ENCODE data around the gene BFSP1. TPM values are rescaled to one million over a fixed set of nuclear protein-coding genes. Genes with fewer than 3 reads are reported as not detected.

Gene BFSP1
- total and polyA plus RNA-seq, 2 of the 8 experiments (the other 6 are each of a cell fraction or from before 2014, with no cell fraction given) = 1.5 to 2.5 TPM

- Histone ChIP-seq H2BK5ac (ENCODE audit: low read depth, low read length) (no peak overlapping the region), H3K23ac (ENCODE audit: insufficient read length) (no peak overlapping the region), H2BK120ac (replicated peaks; ENCODE audit: low read depth, low read length) (no peak overlapping the region), H3K18ac (ENCODE audit: extremely low read depth, low read length) (no peak overlapping the region), H4K20me1 (replicated peaks in 1 of 2; ENCODE audit: control insufficient read depth in 1 of 2, insufficient read depth in 2 of 2, low read length in 2 of 2) (peaks cover 0 to 9% of the 10 kb centered on the region in 2 experiments), H3K79me2 (ENCODE audit: control insufficient read depth in 1 of 2, insufficient read depth in 2 of 2, low read length in 2 of 2) (peaks cover 10 to 60% of the 10 kb centered on the region in 2 experiments; a peak in 3 of 4 replicates), H3K23me2 (ENCODE audit: low read depth, low read length) (peaks cover 7% of the 10 kb centered on the region), H2BK20ac (ENCODE audit: low read length) (no peak overlapping the region), H4K91ac (replicated peaks; ENCODE audit: insufficient read length, low read length) (no peak overlapping the region), H2AK5ac (ENCODE audit: low read depth, low read length) (no peak overlapping the region), H3K4me2 (ENCODE audit: insufficient read depth in 1 of 2, low read depth in 2 of 2, low read length in 2 of 2) (peak overlapping the region; percentile 78 to 91), H3K79me1 (ENCODE audit: low read depth, low read length) (no peaks in the 10 kb centered on the region; the same call in 1 of the 2 replicates), H3K9ac (replicated peaks in 1 of 4; ENCODE audit: extremely low read depth in 1 of 4, low read depth in 3 of 4, low read length in 3 of 4) (peak overlapping the region in 2 of 4 experiments; percentile 11 to 79; a peak in 2 of 7 replicates), H3K4me1 (replicated peaks in 1 of 4; ENCODE audit: control insufficient read depth in 3 of 4, insufficient read depth in 4 of 4, low read length in 3 of 4) (peaks cover 3 to 29% (median 16%) of the 10 kb centered on the region in 4 experiments; a peak in 6 of 7 replicates), H3K9me3 (ENCODE audit: insufficient read depth in 2 of 2, low read depth in 1 of 2, low read length in 1 of 2) (no peaks in the 10 kb centered on the region), H2AFZ (ENCODE audit: low read length) (no peak overlapping the region), H3K4me3 (ENCODE audit: extremely low read depth in 1 of 4, insufficient read depth in 2 of 4, low read depth in 3 of 4, low read length in 4 of 4) (peak overlapping the region; percentile 84 to 93 (median 88)), H4K8ac (ENCODE audit: extremely low read depth, insufficient read depth, low read length) (no peak overlapping the region), H3K36me3 (ENCODE audit: control insufficient read depth in 2 of 4, insufficient read depth in 4 of 4, low read length in 3 of 4) (no peaks in the 10 kb centered on the region), H2BK12ac (ENCODE audit: low read depth, low read length) (no peak overlapping the region), H3K4ac (replicated peaks; ENCODE audit: insufficient read length, low read depth, low read length) (no peak overlapping the region), H3K27ac (ENCODE audit: low read depth, low read length) (no peak overlapping the region), H2BK15ac (ENCODE audit: low read length) (no peak overlapping the region), H3K14ac (ENCODE audit: insufficient read length) (no peak overlapping the region), H3K27me3 (replicated peaks in 1 of 4; ENCODE audit: control insufficient read depth in 3 of 4, extremely low read depth in 1 of 4, insufficient read depth in 3 of 4, low read length in 3 of 4) (no peaks in the 10 kb centered on the region), H4K5ac (ENCODE audit: insufficient read length, low read depth, low read length) (no peak overlapping the region), H3K56ac (replicated peaks; ENCODE audit: insufficient read length, low read depth, low read length) (no peak overlapping the region)
- DNase-seq (ENCODE audit: low read depth in 1 of 2, low spot score in 2 of 2) (no peak), FAIRE-seq (no peak)
- WGBS, 2 experiments (ENCODE audit: extremely low coverage in 1 of 2, insufficient coverage in 1 of 2, insufficient read length in 1 of 2, insufficient replicate concordance in 2 of 2, low coverage in 1 of 2, low lambda C conversion rate in 2 of 2, missing lambda C conversion rate in 1 of 2) = 39% methylated on average over 6 of the region's 6 CpGs; no CpG with 5 or more reads in 1 of the 2 experiments
- ChIA-PET POLR2A (ENCODE audit: partially characterized antibody) (interaction anchor here (0.7 to 4.3 kb wide), 18 partner anchors 11 to 396 kb away, joined by 3 to 26 read pairs (median 8); partner anchors contain the start of gene BFSP1), CTCF (ENCODE audit: partially characterized antibody) (interaction anchor here (0.7 to 3.2 kb wide), 14 partner anchors 11 to 178 kb away, joined by 3 to 23 read pairs (median 6); no protein-coding TSS in a partner anchor)
- no peak for TF ChIP-seq HDAC2 (IDR thresholded peaks at IDR 0.05; ENCODE audit: borderline replicate concordance in 1 of 2, low read depth in 2 of 2, low read length in 2 of 2)
Measured at GRCh38 chr20:17571153-17571527, 40.0 kb upstream of the BFSP1 start.
